H1 (cell line): ENCODE measurements around the gene CSAD. TPM values are rescaled to one million over a fixed set of nuclear protein-coding genes. Genes with fewer than 3 reads are reported as not detected.

Experiments used
- CTCF ChIA-PET: fragments of 300-600 bp; sonication (Branson Sonifier 250); formaldehyde crosslinking; loops from one replicate; lab custom pipeline; 2021; ENCODE audit not compliant: partially characterized antibody; lab: Charles Lee
- POLR2A ChIA-PET: fragments of 300-600 bp; sonication (Branson Sonifier 250); formaldehyde crosslinking; loops from one replicate; lab custom pipeline; 2021; ENCODE audit warnings: inconsistent platforms; ENCODE audit not compliant: partially characterized antibody; lab: Charles Lee
- DNase-seq, 2 experiments: peaks; one replicate each; pipeline versions ENCODE4 v3.0.0 to v3.0.0-alpha.2; 2010 to 2022; ENCODE audit warnings: low spot score in 2 of 2, low read depth in 1 of 2, mixed read lengths in 1 of 2
- FAIRE-seq: peaks from 2 replicates; lab custom pipeline; 2011; peaks lifted over from hg19 to GRCh38; lab: Jason Lieb, UNC
- H2AFZ ChIP-seq: 2 replicates; pipeline ENCODE4 v1.8.1; 2012; ENCODE audit warnings: low read length, inconsistent platforms
- H2AK5ac ChIP-seq: 2 replicates; pipeline ENCODE4 v1.6.1; 2013; ENCODE audit warnings: low read depth, low read length
- H2BK120ac ChIP-seq: replicated peaks from 2 replicates; pipeline ENCODE3; 2013; ENCODE audit warnings: low read depth, low read length, inconsistent platforms
- H2BK12ac ChIP-seq: 2 replicates; pipeline ENCODE4 v1.6.1; 2013; ENCODE audit warnings: low read depth, low read length
- H2BK15ac ChIP-seq: 2 replicates; pipeline ENCODE4 v1.6.1; 2013; ENCODE audit warnings: low read length
- H2BK20ac ChIP-seq: 2 replicates; pipeline ENCODE4 v1.6.1; 2013; ENCODE audit warnings: low read length
- H2BK5ac ChIP-seq: 2 replicates; pipeline ENCODE4 v1.6.1; 2013; ENCODE audit warnings: low read depth, low read length
- H3K14ac ChIP-seq: 2 replicates; pipeline ENCODE4 v1.6.1; 2013; ENCODE audit warnings: inconsistent platforms; ENCODE audit not compliant: insufficient read length
- H3K18ac ChIP-seq: 2 replicates; pipeline ENCODE4 v1.6.1; 2013; ENCODE audit warnings: low read length; ENCODE audit errors: extremely low read depth
- H3K23ac ChIP-seq: 2 replicates; pipeline ENCODE4 v1.6.1; 2013; ENCODE audit warnings: inconsistent platforms; ENCODE audit not compliant: insufficient read length
- H3K23me2 ChIP-seq: 2 replicates; pipeline ENCODE4 v1.6.1; 2013; ENCODE audit warnings: low read depth, low read length
- H3K27ac ChIP-seq: 2 replicates; pipeline ENCODE4 v1.6.1; 2011; ENCODE audit warnings: low read depth, low read length, inconsistent platforms
- H3K27me3 ChIP-seq, 4 experiments: replicated peaks in 1 of 4; 1 replicate in 1 of 4; 2 replicates in 3 of 4; pipeline versions ENCODE4 v1.6.1 to v1.8.1; 2011 to 2013; ENCODE audit warnings: low read length in 3 of 4, mild to moderate bottlenecking in 3 of 4, inconsistent platforms in 2 of 4, mixed read lengths in 2 of 4, moderate library complexity in 1 of 4; ENCODE audit not compliant: control insufficient read depth in 3 of 4, insufficient read depth in 3 of 4; ENCODE audit errors: extremely low read depth in 1 of 4
- H3K36me3 ChIP-seq, 4 experiments: 2 replicates each; pipeline versions ENCODE4 v1.6.1 to v1.8.1; 2011 to 2013; ENCODE audit warnings: mild to moderate bottlenecking in 4 of 4, low read length in 3 of 4, moderate library complexity in 2 of 4, control low read depth in 1 of 4, inconsistent platforms in 1 of 4; ENCODE audit not compliant: insufficient read depth in 4 of 4, control insufficient read depth in 2 of 4
- H3K4ac ChIP-seq: replicated peaks from 2 replicates; pipeline ENCODE3; 2013; ENCODE audit warnings: low read length, low read depth, mixed read lengths, inconsistent platforms; ENCODE audit not compliant: insufficient read length
- H3K4me1 ChIP-seq, 4 experiments: replicated peaks in 1 of 4; 1 replicate in 1 of 4; 2 replicates in 3 of 4; pipeline versions ENCODE4 v1.6.1 to v1.8.1; 2011 to 2013; ENCODE audit warnings: low read length in 3 of 4, inconsistent platforms in 2 of 4, mixed read lengths in 1 of 4; ENCODE audit not compliant: insufficient read depth in 4 of 4, control insufficient read depth in 3 of 4
- H3K4me2 ChIP-seq, 2 experiments: 2 replicates each; pipeline versions ENCODE4 v1.6.1 to v1.8.1; 2011 to 2013; ENCODE audit warnings: low read depth in 2 of 2, low read length in 2 of 2, control low read depth in 1 of 2, inconsistent platforms in 1 of 2, mild to moderate bottlenecking in 1 of 2; ENCODE audit not compliant: insufficient read depth in 1 of 2
- H3K4me3 ChIP-seq, 4 experiments: fragments of 200-600, 300-600 bp in 1 of 4; sonication (generic), shearing (Covaris generic), sonication (Bioruptor Twin) in 1 of 4; 2 replicates each; pipeline versions ENCODE4 v1.5.1 to v1.8.1; 2011 to 2016; ENCODE audit warnings: low read length in 4 of 4, low read depth in 3 of 4, control low read depth in 2 of 4, inconsistent platforms in 2 of 4, mild to moderate bottlenecking in 2 of 4, mixed read lengths in 1 of 4, moderate library complexity in 1 of 4; ENCODE audit not compliant: insufficient read depth in 2 of 4; ENCODE audit errors: extremely low read depth in 1 of 4
- H3K56ac ChIP-seq: replicated peaks from 2 replicates; pipeline ENCODE3; 2013; ENCODE audit warnings: low read depth, mild to moderate bottlenecking, mixed read lengths, low read length, inconsistent platforms; ENCODE audit not compliant: insufficient read length
- H3K79me1 ChIP-seq: 2 replicates; pipeline ENCODE4 v1.6.1; 2013; ENCODE audit warnings: low read depth, low read length, control low read depth
- H3K79me2 ChIP-seq, 2 experiments: 2 replicates each; pipeline versions ENCODE4 v1.6.1 to v1.8.1; 2012 to 2013; ENCODE audit warnings: low read length in 2 of 2, mild to moderate bottlenecking in 2 of 2, inconsistent platforms in 1 of 2; ENCODE audit not compliant: insufficient read depth in 2 of 2, control insufficient read depth in 1 of 2
- H3K9ac ChIP-seq, 4 experiments: replicated peaks in 1 of 4; 1 replicate in 1 of 4; 2 replicates in 3 of 4; pipeline versions ENCODE4 v1.6.1 to v1.8.1; 2011 to 2013; ENCODE audit warnings: low read depth in 3 of 4, low read length in 3 of 4, control low read depth in 2 of 4, mild to moderate bottlenecking in 2 of 4, moderate library complexity in 2 of 4, inconsistent platforms in 1 of 4; ENCODE audit errors: extremely low read depth in 1 of 4
- H3K9me3 ChIP-seq, 2 experiments: 2 replicates each; pipeline versions ENCODE4 v1.6.1 to v1.8.1; 2012 to 2013; ENCODE audit warnings: mild to moderate bottlenecking in 2 of 2, moderate library complexity in 2 of 2, control low read depth in 1 of 2, inconsistent platforms in 1 of 2, low read depth in 1 of 2, low read length in 1 of 2, mixed read lengths in 1 of 2; ENCODE audit not compliant: insufficient read depth in 2 of 2
- H4K20me1 ChIP-seq, 2 experiments: replicated peaks in 1 of 2; 2 replicates each; pipeline versions ENCODE3 to v1.8.1; 2011 to 2013; ENCODE audit warnings: inconsistent platforms in 2 of 2, low read length in 2 of 2, mild to moderate bottlenecking in 1 of 2; ENCODE audit not compliant: insufficient read depth in 2 of 2, control insufficient read depth in 1 of 2
- H4K5ac ChIP-seq: 2 replicates; pipeline ENCODE4 v1.6.1; 2013; ENCODE audit warnings: low read length, low read depth, mixed read lengths, inconsistent platforms; ENCODE audit not compliant: insufficient read length
- H4K8ac ChIP-seq: 2 replicates; pipeline ENCODE4 v1.8.0; 2013; ENCODE audit warnings: mild to moderate bottlenecking, moderate library complexity, low read length, inconsistent platforms; ENCODE audit not compliant: insufficient read depth; ENCODE audit errors: extremely low read depth
- H4K91ac ChIP-seq: replicated peaks from 2 replicates; pipeline ENCODE3; 2013; ENCODE audit warnings: low read length, mixed read lengths, inconsistent platforms; ENCODE audit not compliant: insufficient read length
- CTBP2 ChIP-seq: IDR thresholded peaks from 2 replicates; pipeline ENCODE4 v1.7.0; 2011; ENCODE audit warnings: borderline replicate concordance, mild to moderate bottlenecking, moderate library complexity, mixed read lengths, low read length; ENCODE audit not compliant: insufficient read depth, insufficient read length
- HDAC6 ChIP-seq: IDR thresholded peaks from one replicate; pipeline ENCODE4 v1.7.1; 2012; ENCODE audit warnings: low read depth, mild to moderate bottlenecking, inconsistent platforms, low read length, moderate library complexity
- NRF1 ChIP-seq: IDR thresholded peaks from 2 replicates; pipeline ENCODE4 v1.6.1; 2011; ENCODE audit warnings: mild to moderate bottlenecking, low read depth, low read length, improper control_type of control experiment
- RAD21 ChIP-seq, 2 experiments: IDR thresholded peaks in 1 of 2; conservative IDR thresholded peaks in 1 of 2; 2 replicates each; pipeline ENCODE4 v1.6.1; 2011; ENCODE audit warnings: low read depth in 2 of 2, low read length in 2 of 2, improper control_type of control experiment in 1 of 2, inconsistent platforms in 1 of 2, mild to moderate bottlenecking in 1 of 2, moderate library complexity in 1 of 2
- WGBS, 2 experiments: shearing (Covaris generic) in 1 of 2; methylation state at CpG; one replicate each; pipeline versions ENCODE4 v1.1.6 to v1.1.7; 2013 to 2015; ENCODE audit warnings: low lambda C conversion rate in 2 of 2, mixed read lengths in 2 of 2, inconsistent platforms in 1 of 2, low coverage in 1 of 2, missing lambda C conversion rate in 1 of 2; ENCODE audit not compliant: insufficient replicate concordance in 2 of 2, insufficient coverage in 1 of 2, insufficient read length in 1 of 2; ENCODE audit errors: extremely low coverage in 1 of 2, missing lambda C conversion rate in 1 of 2; 5-methylcytosine and 5-hydroxymethylcytosine counted together
- polyA plus RNA-seq, 7 experiments: library from polyadenylated mRNA; depleted of rRNA in 3 of 7; stranded (reverse) in 5 of 7; unstranded in 2 of 7; fragments of >200 nt in 5 of 7; fragments of 200-250 nt in 2 of 7; gene quantifications; 1 replicate in 5 of 7; 2 replicates in 1 of 7; 4 replicates in 1 of 7; pipeline versions ENCODE4 v1.2.1 to v1.2.3, GENCODE V29; 2011 to 2013; ENCODE audit warnings: missing spikeins in 2 of 7, mixed read lengths in 2 of 7
- total RNA-seq: library from RNA; stranded (reverse); fragmentation: NEBNext Ultra II Directional; extraction: Animal tissue kit (Norgen Biotek cat#: 25700); gene quantifications from 2 replicates; pipeline ENCODE4 v1.2.1, GENCODE V29; 2021
- TF ChIP-seq, protein P1 (sequence below): IDR thresholded peaks from 2 replicates; pipeline ENCODE4 v1.6.1; 2012; ENCODE audit warnings: inconsistent platforms
- TF ChIP-seq, protein P2 (sequence below), 3 experiments: IDR thresholded peaks; 1 replicate in 2 of 3; 2 replicates in 1 of 3; pipeline versions ENCODE4 v1.5.1 to v1.6.1; 2011; ENCODE audit warnings: low read length in 3 of 3, mild to moderate bottlenecking in 3 of 3, inconsistent platforms in 2 of 3, low read depth in 1 of 3, moderate library complexity in 1 of 3; ENCODE audit not compliant: insufficient read depth in 1 of 3; ENCODE audit errors: control extremely low read depth in 1 of 3

CSAD gene
- total and polyA plus RNA-seq, 2 of the 8 experiments (the other 6 are each of a cell fraction or from before 2014, with no cell fraction given), result 8.8 to 11.3 TPM

DNA sequence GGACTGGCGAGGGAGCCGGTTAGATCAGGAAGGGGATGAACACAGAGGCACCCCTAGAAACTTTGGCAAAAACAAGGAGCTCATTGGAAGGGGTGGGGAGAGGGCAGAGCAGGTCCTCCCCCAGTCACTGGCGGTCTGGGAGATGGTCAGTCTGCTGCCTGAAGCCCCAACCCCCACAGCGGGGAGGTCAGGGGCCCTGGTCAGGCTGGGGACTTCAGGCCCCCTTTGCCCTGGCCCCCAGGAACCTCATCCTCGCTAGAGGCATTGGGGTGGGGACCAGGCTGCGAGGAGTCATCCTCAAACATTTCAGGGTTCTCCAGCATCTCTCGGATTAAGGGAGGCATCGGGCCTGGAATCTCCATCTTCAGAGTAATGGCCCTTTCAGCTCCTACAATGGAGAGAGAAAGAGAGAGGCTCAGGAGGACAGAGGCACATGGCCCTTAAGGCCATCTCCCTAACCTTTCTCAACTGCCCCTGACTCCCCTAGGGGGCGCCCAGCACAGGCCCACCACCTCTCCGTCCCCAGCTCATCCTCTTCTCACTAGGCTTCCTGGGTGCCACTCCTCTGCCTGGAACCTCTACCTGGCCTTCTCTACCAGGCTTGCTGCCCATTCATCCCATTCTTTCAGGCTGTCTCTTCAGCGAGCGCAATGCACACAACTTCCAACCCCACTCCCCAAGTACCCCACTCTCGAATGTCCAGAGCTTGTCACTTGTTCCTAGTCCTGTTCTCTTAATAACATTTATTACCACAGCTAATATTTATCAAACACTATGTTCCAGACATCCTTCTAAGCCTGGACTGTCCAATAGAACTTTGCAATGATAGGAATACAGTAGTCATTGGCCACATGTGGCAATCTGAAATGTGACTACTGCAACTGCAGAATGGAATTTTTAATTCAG is 31.0 kb upstream of the CSAD start:
- H4K8ac ChIP-seq, result no peak overlapping the region
- H2BK12ac ChIP-seq, result no peak overlapping the region
- H3K36me3 ChIP-seq, result peaks cover 20 to 45% (median 31%) of the 10 kb centered on the region in 4 experiments
- no peak overlapping the region for H3K4me3 ChIP-seq
- no peaks in the 10 kb centered on the region for H3K9me3 ChIP-seq
- ChIA-PET POLR2A (interaction anchor here (0.8 to 11.1 kb wide), 12 partner anchors 8 to 94 kb away, joined by 3 to 113 read pairs (median 4); partner anchors contain the start of genes ESPL1, MYG1 and PFDN5), CTCF (interaction anchor here (0.7 to 22.3 kb wide), 30 partner anchors 8 to 331 kb away, joined by 3 to 654 read pairs (median 5); partner anchors contain the start of genes AAAS, CSAD, EIF4B and ESPL1)
- peak in 1 of 2 experiments; percentile 65 for DNase-seq
- H3K23me2 ChIP-seq, result peaks cover 5% of the 10 kb centered on the region; the same call in 1 of the 2 replicates
- H4K20me1 ChIP-seq, result peaks cover 2 to 4% of the 10 kb centered on the region in 2 experiments
- no peak overlapping the region for H3K9ac ChIP-seq
- H3K4me1 ChIP-seq, result peaks cover 20 to 32% (median 24%) of the 10 kb centered on the region in 4 experiments
- no peak overlapping the region for H3K56ac ChIP-seq
- no peak overlapping the region for H3K14ac ChIP-seq
- H3K4me2 ChIP-seq, result no peak overlapping the region
- WGBS, 2 experiments, result 83% methylated on average over 13 of the region's 13 CpGs; no CpG with 5 or more reads in 1 of the 2 experiments
- H2BK5ac ChIP-seq, result no peak overlapping the region
- H2AK5ac ChIP-seq, result no peak overlapping the region
- H4K5ac ChIP-seq, result no peak overlapping the region
- H2AFZ ChIP-seq, result no peak overlapping the region
- TF ChIP-seq, protein P1, sequence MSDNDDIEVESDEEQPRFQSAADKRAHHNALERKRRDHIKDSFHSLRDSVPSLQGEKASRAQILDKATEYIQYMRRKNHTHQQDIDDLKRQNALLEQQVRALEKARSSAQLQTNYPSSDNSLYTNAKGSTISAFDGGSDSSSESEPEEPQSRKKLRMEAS, result 0 out of 2 replicates have a peak, but pooled peaks have one; percentile 32
- TF ChIP-seq RAD21 (IDR thresholded peaks at IDR 0.05 in 1 of 2, conservative IDR thresholded peaks at IDR 0.05 in 1 of 2; ENCODE audit: low read depth in 2 of 2, low read length in 2 of 2) (peak; percentile 58 to 69), CTBP2 (no peak), NRF1 (no peak), HDAC6 (no peak)
- TF ChIP-seq, protein P2, sequence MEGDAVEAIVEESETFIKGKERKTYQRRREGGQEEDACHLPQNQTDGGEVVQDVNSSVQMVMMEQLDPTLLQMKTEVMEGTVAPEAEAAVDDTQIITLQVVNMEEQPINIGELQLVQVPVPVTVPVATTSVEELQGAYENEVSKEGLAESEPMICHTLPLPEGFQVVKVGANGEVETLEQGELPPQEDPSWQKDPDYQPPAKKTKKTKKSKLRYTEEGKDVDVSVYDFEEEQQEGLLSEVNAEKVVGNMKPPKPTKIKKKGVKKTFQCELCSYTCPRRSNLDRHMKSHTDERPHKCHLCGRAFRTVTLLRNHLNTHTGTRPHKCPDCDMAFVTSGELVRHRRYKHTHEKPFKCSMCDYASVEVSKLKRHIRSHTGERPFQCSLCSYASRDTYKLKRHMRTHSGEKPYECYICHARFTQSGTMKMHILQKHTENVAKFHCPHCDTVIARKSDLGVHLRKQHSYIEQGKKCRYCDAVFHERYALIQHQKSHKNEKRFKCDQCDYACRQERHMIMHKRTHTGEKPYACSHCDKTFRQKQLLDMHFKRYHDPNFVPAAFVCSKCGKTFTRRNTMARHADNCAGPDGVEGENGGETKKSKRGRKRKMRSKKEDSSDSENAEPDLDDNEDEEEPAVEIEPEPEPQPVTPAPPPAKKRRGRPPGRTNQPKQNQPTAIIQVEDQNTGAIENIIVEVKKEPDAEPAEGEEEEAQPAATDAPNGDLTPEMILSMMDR (IDR thresholded peaks at IDR 0.05; ENCODE audit: control extremely low read depth in 1 of 3, insufficient read depth in 1 of 3, low read depth in 1 of 3, low read length in 3 of 3), result peak in 2 of 3 experiments; percentile 70 to 81; a peak in 3 of 4 replicates
- TF ChIP-seq, all 59 proteins: peak for 3
- peaks cover 11% of the 10 kb centered on the region for H3K79me1 ChIP-seq
- H4K91ac ChIP-seq, result no peak overlapping the region
- H3K79me2 ChIP-seq, result peaks cover 12 to 15% of the 10 kb centered on the region in 2 experiments
- H3K27me3 ChIP-seq, result no peaks in the 10 kb centered on the region
- FAIRE-seq, result no peak
- H2BK20ac ChIP-seq, result no peak overlapping the region
- H3K27ac ChIP-seq, result no peak overlapping the region
- H2BK120ac ChIP-seq, result no peak overlapping the region
- H3K18ac ChIP-seq, result no peak overlapping the region
- H2BK15ac ChIP-seq, result no peak overlapping the region
- H3K23ac ChIP-seq, result no peak overlapping the region
- H3K4ac ChIP-seq, result no peak overlapping the region
